ENCODE results near the gene ARHGAP45. TPM values are rescaled to one million over a fixed set of nuclear protein-coding genes. Genes with fewer than 3 reads are reported as not detected.

ARHGAP45 gene
- total RNA-seq, 3 donors from 2014 or later (not counting 1 experiment from before 2014, with no cell fraction given), result 535 to 601 (median 560) TPM

DNA sequence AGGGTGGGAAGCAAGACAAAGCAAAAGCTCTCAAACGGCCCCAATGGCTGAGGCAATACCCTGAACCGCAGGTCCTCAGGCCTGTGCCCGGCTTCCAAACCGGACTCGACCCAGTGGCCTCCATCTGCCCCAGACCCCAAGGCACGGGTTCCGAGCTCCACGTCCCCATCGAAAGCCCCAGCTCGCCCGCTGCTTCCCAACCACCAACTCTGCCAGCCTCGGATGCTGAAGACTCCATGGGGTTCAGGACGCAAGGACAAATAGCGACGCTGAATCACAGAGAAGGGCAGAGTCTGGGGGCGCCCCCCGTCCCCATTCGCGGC is 27.6 kb downstream of the ARHGAP45 start:
- H3K4me1 Mint-ChIP-seq, result peaks cover 8 to 41% of the 10 kb centered on the region in 2 donors
- H3K36me3 Mint-ChIP-seq, result no peaks in the 10 kb centered on the region
- TF ChIP-seq, protein P1, sequence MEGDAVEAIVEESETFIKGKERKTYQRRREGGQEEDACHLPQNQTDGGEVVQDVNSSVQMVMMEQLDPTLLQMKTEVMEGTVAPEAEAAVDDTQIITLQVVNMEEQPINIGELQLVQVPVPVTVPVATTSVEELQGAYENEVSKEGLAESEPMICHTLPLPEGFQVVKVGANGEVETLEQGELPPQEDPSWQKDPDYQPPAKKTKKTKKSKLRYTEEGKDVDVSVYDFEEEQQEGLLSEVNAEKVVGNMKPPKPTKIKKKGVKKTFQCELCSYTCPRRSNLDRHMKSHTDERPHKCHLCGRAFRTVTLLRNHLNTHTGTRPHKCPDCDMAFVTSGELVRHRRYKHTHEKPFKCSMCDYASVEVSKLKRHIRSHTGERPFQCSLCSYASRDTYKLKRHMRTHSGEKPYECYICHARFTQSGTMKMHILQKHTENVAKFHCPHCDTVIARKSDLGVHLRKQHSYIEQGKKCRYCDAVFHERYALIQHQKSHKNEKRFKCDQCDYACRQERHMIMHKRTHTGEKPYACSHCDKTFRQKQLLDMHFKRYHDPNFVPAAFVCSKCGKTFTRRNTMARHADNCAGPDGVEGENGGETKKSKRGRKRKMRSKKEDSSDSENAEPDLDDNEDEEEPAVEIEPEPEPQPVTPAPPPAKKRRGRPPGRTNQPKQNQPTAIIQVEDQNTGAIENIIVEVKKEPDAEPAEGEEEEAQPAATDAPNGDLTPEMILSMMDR (IDR thresholded peaks at IDR 0.05), result no peak
- DNase-seq (no peak), ATAC-seq (peak in 1 of 3 donors; percentile 7)
- no peaks in the 10 kb centered on the region for H3K9me3 Mint-ChIP-seq
- peak overlapping the region; percentile 93 for H3K4me3 Mint-ChIP-seq
- peak overlapping the region; percentile 56 for H3K27ac ChIP-seq (ENCODE audit: low read length)
- intact Hi-C loops (cut with micrococcal nuclease), result no loop called here
- no peaks in the 10 kb centered on the region for H3K9me3 ChIP-seq (ENCODE audit: control insufficient read depth, insufficient read depth, low read length)
- H3K4me1 ChIP-seq (ENCODE audit: control insufficient read depth, insufficient read depth, low read length), result peaks cover 34% of the 10 kb centered on the region
- H3K4me3 ChIP-seq (ENCODE audit: low read length), result peak overlapping the region; percentile 94
- peaks cover 18% of the 10 kb centered on the region for H3K36me3 ChIP-seq (ENCODE audit: control insufficient read depth, insufficient read depth, low read length)
- H3K27me3 Mint-ChIP-seq (ENCODE audit: low read depth in 2 of 2), result no peaks in the 10 kb centered on the region
- H3K27me3 ChIP-seq (ENCODE audit: control insufficient read depth, insufficient read depth, low read length), result no peaks in the 10 kb centered on the region
- under 1% methylated on average over 19 of the region's 19 CpGs for WGBS (ENCODE audit: insufficient coverage)
- peak overlapping the region; percentile 64 to 93 for H3K27ac Mint-ChIP-seq

DNA sequence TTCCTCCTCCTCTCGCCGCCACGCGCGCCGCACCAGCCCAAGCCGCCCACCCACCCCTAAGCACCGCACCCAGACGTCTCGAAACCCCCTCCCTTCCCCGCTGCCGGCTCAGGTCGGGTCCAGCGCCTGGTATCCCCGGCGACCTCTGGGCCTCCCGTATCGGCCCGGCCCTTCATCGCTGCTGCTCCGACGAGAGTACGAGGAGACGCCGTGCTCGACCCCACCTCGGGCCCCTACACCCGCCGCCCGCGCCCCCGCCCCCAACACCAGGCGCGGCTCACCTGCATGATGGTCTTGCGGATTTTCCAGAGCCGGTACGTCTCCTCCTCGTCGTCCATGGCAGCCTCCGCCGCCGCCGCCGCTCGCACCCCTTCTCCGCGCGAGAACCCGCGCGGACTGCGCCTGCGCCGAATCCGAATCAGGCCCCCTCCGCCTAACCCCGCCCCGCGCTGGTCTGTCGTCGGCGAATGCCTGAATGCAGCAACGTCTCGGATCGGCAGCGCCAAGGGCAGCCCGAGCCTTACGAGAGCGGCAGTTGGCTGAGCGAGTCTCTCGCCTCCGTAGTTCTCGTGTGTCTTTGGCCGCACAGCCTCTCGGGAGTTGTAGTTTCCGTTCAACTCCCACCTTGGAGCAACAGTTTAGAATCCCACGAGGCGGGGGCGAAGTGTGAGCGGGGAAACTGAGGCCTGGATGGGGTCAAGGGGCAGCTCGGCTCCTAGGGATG is 28.2 kb downstream of the ARHGAP45 start, which contains the start of gene POLR2E:
TSS of gene POLR2E (minus strand) at position 398 of the 724 bp plus-strand sequence. CDS start at position 338, 60 bp downstream.
- Histone ChIP-seq H3K4me1 (ENCODE audit: control insufficient read depth, insufficient read depth, low read length) (peaks cover 33% of the 10 kb centered on the region), H3K27ac (ENCODE audit: low read length) (peak within 1 kb of the TSS; percentile 56), H3K9me3 (ENCODE audit: control insufficient read depth, insufficient read depth, low read length) (no peaks in the 10 kb centered on the region), H3K36me3 (ENCODE audit: control insufficient read depth, insufficient read depth, low read length) (peaks cover 18% of the 10 kb centered on the region), H3K27me3 (ENCODE audit: control insufficient read depth, insufficient read depth, low read length) (no peaks in the 10 kb centered on the region), H3K4me3 (ENCODE audit: low read length) (peak within 1 kb of the TSS; percentile 94)
- peak; percentile 98 to 99 for DNase-seq
- under 1% methylated on average over 81 of the region's 81 CpGs for WGBS (ENCODE audit: insufficient coverage)
- no peaks in the 10 kb centered on the region for H3K9me3 Mint-ChIP-seq
- H3K36me3 Mint-ChIP-seq, result no peaks in the 10 kb centered on the region
- peak within 1 kb of the TSS; percentile 64 to 93 for H3K27ac Mint-ChIP-seq
- H3K4me3 Mint-ChIP-seq, result peak within 1 kb of the TSS; percentile 93
- TF ChIP-seq, protein P1 (IDR thresholded peaks at IDR 0.05), result no peak
- peaks cover 8 to 41% of the 10 kb centered on the region in 2 donors for H3K4me1 Mint-ChIP-seq
- ATAC-seq, result peak; percentile 98 to 100 (median 99)
- intact Hi-C loops (cut with micrococcal nuclease), result loop anchor here (1.0 kb wide), 1 partner anchor 8 kb away; the partner anchor contains the start of gene GPX4
- no peaks in the 10 kb centered on the region for H3K27me3 Mint-ChIP-seq (ENCODE audit: low read depth in 2 of 2)

DNA sequence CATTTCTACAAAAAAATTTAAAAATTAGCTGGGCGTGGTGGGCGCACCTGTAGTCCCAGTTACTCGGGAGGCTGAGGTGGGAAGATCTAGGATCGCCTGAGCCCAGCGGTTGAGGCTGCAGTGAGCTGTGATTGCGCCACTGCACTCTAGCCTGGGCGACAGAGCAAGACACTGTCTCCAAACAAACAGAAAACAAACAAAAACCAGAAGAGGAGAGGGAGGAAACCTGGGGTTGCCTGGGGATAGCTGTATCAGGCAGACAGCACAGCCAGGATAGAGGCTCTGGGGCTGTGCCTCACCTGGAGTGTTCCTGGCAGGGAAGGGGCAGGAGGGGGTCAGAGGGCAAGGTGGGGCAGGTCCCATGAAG is 30.8 kb downstream of the ARHGAP45 start:
- Mint-ChIP-seq H3K4me3 (no peak overlapping the region), H3K4me1 (peaks cover 17 to 55% of the 10 kb centered on the region in 2 donors), H3K27me3 (ENCODE audit: low read depth in 2 of 2) (no peaks in the 10 kb centered on the region), H3K9me3 (no peaks in the 10 kb centered on the region), H3K27ac (peak overlapping the region in 1 of 2 donors; percentile 75), H3K36me3 (no peaks in the 10 kb centered on the region)
- intact Hi-C loops (cut with micrococcal nuclease), result no loop called here
- no peak for DNase-seq
- Histone ChIP-seq H3K4me1 (ENCODE audit: control insufficient read depth, insufficient read depth, low read length) (peaks cover 60% of the 10 kb centered on the region), H3K36me3 (ENCODE audit: control insufficient read depth, insufficient read depth, low read length) (peaks cover 3% of the 10 kb centered on the region), H3K4me3 (ENCODE audit: low read length) (no peak overlapping the region), H3K27me3 (ENCODE audit: control insufficient read depth, insufficient read depth, low read length) (no peaks in the 10 kb centered on the region), H3K9me3 (ENCODE audit: control insufficient read depth, insufficient read depth, low read length) (no peaks in the 10 kb centered on the region), H3K27ac (ENCODE audit: low read length) (no peak overlapping the region)
- 96% methylated on average over 7 of the region's 7 CpGs for WGBS (ENCODE audit: insufficient coverage)
- TF ChIP-seq, protein P1 (IDR thresholded peaks at IDR 0.05), result no peak
- no peak for ATAC-seq
